GM21723 (cell line): ENCODE data around the gene MED16.
"Not testable (repeated sequence)": the region's sequence is repeated elsewhere in the genome, so short reads cannot be mapped to it uniquely, and the experiment has no call there.

Experiments used
- ATAC-seq: cut with Tn5 transposase; IDR thresholded peaks from one replicate; pipeline ENCODE4 v1.9.1; 2021; ENCODE audit warnings: mild to moderate bottlenecking, moderate library complexity; ENCODE audit not compliant: unreplicated experiment

The MED16 gene

DNA sequence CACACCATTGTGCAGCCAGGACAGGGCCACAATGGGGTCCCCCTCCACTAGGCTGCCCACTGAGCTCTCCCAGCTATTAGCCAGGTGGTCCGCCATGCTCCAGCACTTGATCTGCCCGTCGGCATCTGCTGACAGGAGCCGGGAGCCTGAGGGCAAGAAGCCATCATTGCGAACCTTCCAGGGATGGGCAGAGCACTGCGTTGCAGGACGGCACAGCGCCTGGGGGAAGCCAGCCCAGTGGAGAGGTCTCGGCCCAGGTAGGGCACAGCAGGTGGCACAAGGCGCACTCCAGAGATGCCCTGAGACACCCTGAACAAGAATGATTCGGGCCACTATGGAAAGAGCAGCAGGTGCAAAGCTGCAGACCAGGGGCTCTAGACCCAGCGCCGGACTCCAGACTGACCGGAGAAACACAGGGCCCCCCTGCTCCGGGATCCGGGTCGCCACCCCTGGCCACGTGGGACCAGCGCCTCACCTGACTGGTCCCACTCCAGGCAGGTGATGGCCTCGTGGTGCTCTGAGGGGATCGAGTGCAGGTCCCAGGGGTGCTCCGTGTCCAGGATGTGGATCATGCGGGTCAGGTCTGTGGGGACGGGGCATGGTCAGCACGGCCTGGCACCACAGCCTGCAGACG, 3.2 kb downstream of the MED16 start:
- no peak for ATAC-seq

DNA sequence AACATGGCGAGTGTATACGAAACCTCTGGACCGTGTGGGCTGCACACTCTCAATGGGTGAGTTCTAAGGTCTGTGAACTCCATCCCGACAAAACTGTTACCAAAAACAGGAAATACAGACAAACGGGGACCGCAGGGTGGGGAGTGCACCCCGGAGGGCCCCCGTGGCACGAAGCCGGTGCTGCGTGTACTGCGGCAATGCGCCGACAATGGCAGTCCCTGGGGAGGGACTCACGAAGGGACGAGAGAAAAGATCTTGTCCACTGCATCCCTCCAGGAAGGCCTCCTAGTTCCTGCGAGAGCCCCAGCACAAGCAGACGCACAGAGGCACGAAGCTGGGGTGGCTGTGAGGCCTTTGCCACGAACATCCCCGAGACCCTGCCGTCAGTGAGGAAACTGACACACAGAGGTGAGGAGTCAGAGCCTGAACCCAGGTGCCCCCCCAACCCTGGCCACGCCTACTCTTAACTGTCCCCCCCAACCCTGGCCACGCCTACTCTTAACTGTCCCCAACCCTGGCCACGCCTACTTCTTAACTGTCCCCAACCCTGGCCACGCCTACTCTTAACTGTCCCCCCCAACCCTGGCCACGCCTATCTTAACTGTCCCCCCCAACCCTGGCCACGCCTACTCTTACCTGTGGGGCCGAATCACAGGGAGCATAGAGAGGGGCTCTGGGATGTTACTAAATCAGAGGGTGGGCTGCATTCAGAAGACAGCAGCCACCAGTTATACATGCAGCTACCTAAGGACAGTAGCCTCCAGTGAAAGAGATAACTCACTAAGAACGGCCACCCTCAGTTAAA, 4.2 kb downstream of the MED16 start:
- ATAC-seq = no peak

DNA sequence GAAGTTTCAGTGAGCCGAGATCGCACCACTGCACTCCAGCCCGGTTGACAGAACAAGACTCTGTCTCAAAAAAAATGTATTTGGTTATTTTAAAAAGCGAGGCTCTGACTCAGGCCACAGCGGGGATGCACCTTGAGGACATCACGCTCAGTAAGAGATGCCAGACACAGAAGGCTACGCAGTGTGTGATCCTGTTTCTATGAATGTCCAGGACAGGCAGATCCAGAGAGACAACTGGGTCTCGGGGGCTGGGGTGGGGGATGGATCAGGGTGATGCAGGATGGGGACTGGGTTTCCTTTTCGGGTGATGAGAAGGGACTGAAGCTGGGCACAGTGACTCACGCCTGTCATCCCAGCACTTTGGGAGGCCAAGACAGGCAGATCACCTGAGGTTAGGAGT, 5.4 kb downstream of the MED16 start:
- ATAC-seq = no peak

DNA sequence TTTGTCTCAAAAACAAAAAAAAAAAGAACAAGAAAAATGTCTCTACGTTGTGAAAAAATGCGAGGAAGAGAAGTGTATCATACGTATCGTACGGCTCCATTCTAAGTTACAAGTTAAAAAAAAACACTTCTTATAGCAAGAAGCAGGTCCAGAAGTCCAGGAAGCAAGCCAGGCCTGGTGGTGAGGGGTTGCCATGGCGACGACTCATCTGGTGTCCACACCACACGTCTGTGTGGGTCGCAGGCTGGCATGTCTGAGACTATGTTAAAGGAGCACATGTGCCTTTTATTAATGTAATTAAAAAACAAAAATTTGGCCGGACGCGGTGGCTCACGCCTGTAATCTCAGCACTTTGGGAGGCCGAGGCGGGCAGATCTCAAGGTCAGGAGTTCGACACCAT, 5.9 kb downstream of the MED16 start:
- no peak for ATAC-seq

DNA sequence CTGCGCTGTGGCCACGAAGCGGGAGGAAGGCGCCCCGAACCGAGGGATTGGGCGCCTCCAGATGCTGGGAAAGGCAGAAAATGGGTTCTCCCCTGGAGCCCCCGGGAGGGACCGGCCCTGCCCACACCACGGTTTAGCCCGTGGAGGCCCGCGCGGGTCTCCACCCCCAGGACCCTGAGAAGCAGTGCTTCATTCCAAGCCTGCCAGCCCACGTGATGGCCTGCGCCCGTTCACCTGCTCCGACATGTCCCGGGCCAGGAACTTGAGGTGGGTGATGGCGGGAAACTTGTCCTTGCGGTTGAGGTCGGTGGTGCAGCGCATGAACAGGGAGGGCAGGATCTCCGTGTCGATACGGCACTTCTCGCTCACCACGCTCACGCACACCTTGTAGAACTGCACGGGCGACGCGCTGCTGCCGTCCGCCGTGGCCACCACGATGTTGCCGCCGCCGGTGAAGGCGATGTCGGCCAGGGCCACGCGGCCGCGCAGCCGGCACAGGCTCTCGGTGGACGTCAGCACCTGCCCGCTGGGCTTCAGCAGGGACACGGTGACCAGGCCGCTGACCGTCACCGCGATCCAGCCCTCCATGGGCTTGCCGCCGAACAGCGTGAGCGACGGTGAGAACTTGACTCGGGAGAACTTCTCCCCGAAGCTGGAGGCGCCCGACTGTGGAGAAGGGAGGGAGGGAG, 7.3 kb downstream of the MED16 start:
- no peak for ATAC-seq

DNA sequence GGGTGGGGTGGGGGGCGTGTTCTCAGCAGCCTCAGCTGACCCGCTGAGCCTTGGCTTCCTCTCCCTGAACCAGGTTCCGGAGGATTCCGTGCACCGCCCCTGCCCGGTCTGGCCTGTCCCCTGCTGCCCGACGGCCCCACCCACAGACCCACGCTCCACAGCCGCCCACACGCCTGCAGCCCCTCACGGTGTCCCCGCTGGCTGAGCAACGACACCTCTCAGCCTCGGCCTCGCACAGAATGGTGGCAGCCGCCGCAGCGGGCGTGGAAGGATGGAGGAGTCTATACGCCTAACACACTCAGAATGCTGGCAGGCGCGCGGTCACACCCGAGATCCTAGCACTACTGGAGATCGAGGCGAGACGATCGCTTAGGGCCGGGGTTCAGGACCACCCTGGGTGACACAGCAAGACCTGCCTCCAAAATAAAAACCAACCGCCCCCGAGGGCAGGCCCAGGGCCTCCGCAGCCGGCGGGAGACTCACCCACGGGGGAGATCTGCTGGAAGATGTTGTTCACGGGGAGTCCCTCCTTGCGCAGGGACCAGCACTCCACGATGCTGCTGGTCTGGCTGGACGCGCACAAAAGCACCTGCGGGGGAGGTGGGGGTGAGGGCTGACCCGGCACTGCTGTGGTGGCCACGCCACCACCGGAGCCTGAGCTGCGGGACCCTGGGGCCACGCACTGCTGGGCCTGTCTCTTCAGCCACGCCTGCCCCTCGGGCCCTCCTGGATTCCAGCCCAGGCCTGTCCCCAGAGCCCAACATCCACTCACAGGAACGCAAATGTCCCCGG, 8.4 kb downstream of the MED16 start:
- no peak for ATAC-seq

DNA sequence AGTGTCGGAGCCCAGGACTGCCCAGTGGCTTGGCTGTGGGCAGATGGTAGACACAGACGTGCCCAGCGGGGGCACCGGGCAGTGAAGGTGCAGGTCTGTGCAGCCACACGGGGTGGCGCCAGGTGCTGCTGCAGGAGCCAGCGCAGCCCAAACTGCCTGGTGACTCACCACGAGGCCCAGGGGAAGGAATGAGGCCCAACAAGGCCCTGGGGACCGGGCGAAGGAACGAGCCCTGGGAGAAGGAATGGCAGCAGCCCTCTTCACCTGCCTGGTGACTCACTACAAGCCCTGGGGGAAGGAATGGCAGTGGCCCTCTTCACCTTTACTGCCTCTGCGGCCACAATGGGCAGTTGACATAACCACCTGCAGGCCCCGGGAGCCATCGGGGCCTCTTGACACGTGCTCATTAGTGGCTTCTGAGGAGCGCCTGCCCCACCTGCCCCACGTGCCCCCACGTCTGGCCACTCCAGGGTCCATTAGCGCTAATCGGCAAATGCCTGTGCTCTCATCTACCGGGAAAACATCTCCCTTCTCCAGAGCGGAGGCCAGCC, 9.3 kb downstream of the MED16 start:
- no peak for ATAC-seq

DNA sequence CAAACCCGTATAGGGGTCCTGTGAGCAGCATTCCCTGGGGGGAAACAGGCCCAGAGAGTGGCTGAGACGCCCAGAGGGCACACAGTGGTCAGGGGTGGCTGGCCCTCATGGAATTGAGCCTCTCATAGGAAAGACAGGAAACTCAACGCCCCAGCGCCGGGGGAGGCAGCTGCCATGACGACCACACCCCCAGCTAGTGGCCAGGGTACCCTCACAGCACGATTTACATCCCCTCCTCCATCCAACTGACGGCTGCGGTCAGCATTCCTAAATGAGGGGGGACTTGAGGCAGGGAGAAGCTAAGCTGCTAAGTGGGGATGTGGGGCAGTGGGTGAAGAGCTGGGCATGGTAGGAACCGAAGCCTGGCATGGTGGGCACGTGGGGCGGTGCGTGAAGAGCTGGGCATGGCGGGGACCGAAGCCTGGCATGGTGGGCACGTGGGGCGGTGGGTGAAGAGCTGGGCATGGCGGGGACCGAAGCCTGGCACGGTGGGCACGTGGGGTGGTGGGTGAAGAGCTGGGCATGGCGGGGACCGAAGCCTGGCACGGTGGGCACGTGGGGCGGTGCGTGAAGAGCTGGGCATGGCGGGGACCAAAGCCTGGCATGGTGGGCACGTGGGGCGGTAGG, 10.0 kb downstream of the MED16 start:
- no peak for ATAC-seq

DNA sequence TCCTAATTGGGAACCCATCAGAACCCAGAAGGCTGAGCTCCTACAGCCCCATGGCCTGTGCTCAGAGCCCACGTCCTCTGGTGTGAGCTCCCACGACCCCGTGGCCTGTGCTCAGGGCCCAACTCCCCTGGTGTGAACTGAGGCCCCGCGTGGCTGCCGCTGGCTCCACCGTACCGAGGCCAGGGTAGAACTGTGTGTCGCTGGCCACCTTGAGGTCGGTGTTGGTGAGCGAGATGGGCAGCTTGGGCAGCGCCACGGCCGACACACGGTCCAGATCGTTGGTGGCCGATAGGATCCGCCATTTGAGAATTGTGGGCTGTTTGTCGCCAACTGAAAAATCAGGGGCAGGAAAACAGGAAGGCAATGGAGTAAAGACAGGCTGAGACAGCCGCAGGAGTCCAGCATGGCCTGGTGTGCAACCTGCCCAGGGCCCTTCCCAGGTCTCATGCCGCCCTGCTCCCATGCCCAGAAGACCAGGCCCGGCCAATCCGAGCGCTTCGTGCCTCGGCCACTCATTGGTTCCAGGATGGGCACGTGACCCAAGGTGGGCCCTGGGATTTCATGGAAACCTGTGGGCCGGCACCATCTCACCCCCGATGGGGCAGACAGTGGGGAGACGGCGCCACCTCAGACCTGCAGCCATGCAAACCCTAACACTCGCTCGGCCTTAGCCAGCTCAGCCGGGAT, 11.5 kb downstream of the MED16 start:
- ATAC-seq = no peak

DNA sequence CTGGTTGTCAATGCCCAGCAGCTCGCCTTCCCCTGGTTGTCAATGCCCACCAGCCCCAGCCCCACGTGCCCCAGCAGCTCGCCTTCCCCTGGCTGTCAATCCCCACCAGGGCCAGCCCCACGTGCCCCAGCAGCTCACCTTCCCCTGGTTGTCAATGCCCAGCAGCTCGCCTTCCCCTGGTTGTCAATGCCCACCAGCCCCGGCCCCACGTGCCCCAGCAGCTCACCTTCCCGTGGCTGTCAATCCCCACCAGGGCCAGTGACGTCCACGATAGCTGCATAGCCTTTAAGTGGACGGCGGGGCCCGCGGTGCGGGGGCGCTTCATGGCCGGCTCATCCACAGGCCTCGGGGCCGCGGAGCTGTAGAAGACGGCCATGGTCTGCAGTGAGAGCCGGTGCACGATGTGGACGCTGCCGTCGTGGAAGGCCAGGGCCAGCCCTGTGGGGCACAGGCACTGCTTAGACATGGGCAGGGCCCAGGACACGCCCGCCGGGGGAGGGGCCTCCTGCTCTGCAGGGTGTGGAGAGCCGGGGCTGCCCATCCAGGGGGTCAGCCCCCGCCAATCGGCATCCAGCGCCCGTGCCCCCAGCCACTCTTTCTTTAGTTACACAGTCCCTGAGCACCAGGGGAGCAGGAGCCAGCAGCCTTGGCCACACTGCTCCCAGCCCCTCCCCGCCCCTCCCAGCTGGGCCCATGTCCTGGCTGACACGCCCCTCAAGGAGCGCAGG, 13.1 kb downstream of the MED16 start:
- no peak for ATAC-seq

DNA sequence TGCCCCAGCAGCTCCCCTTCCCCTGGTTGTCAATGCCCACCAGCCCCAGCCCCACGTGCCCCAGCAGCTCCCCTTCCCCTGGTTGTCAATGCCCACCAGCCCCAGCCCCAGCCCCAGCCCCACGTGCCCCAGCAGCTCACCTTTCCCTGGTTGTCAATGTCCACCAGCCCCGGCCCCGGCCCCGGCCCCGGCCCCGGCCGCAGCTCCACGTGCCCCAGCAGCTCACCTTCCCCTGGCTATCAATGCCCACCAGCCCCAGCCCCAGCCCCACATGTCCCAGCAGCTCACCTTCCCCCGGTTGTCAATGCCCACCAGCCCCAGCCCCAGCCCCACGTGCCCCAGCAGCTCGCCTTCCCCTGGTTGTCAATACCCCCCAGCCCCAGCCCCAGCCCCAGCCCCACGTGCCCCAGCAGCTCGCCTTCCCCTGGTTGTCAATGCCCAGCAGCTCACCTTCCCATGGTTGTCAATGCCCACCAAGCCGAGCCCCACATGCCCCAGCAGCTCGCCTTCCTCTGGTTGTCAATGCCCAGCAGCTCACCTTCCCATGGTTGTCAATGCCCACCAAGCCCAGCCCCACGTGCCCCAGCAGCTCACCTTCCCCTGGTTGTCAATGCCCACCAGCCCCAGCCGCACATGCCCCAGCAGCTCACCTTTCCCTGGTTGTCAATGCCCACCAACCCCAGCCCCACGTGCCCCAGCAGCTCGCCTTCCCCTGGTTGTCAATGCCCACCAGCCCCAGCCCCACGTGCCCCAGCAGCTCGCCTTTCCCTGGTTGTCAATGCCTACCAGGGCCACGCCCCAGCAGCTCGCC, 14.0 kb downstream of the MED16 start:
- ATAC-seq = not testable (repeated sequence)

DNA sequence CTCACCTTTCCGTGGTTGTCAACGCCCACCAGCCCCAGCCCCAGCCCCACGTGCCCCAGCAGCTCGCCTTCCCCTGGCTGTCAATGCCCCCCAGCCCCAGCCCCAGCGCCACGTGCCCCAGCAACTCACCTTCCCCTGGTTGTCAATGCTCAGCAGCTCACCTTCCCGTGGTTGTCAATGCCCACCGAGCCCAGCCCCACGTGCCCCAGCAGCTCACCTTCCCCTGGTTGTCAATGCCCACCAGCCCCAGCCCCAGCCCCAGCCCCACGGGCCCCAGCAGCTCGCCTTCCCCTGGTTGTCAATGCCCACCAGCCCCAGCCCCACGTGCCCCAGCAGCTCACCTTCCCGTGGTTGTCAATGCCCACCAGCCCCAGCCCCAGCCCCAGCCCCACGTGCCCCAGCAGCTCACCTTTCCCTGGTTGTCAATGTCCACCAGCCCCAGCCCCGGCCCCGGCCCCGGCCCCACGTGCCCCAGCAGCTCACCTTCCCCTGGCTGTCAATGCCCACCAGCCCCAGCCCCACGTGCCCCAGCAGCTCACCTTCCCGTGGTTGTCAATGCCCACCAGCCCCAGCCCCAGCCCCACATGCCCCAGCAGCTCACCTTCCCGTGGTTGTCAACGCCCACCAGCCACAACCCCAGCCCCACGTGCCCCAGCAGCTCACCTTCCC, 14.9 kb downstream of the MED16 start:
- not testable (repeated sequence) for ATAC-seq

DNA sequence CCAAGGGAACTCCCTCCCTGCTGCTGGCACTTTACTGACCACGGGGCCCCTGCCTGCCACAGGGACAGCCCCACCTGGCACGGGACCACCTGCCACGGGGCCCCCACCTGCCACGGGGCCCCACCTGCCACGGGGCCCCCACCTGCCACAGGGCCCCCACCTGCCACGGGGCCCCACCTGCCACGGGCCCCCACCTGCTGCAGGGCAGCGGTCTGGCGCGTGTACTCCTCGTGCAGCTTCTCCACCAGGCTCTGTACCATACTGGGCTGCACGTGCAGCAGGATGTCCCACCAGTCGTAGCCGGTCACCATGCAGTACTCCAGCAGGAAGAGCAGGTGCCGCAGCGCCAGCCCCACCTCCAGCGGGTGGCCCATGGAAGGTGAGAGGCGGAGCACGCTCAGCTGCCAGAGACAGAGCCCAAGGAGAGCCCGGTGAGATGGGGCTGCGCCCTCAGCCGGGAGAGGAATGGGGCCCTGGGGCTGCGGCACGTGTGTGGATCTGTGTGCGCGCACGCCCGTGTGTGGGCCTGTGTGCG, 16.1 kb downstream of the MED16 start:
- ATAC-seq = no peak

DNA sequence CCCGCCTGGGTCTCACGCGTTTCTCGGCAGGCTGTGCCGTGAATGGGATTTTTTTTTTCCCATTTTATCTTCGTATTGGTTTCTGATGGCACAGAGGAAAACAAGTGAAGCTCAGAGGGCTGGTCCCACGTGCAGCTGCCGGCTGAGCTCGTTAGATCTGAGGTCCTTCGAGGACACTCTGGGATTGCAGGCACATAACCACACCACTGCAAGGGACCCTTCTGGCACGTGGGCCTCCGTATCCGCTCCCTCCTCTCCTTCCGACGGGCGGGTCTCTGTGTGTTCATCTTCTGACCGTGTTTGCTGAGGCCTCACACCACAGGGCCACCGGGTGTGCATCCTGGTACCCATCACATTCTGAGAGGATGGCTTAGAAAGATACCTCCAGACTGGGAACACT, 16.9 kb downstream of the MED16 start:
- ATAC-seq = no peak

DNA sequence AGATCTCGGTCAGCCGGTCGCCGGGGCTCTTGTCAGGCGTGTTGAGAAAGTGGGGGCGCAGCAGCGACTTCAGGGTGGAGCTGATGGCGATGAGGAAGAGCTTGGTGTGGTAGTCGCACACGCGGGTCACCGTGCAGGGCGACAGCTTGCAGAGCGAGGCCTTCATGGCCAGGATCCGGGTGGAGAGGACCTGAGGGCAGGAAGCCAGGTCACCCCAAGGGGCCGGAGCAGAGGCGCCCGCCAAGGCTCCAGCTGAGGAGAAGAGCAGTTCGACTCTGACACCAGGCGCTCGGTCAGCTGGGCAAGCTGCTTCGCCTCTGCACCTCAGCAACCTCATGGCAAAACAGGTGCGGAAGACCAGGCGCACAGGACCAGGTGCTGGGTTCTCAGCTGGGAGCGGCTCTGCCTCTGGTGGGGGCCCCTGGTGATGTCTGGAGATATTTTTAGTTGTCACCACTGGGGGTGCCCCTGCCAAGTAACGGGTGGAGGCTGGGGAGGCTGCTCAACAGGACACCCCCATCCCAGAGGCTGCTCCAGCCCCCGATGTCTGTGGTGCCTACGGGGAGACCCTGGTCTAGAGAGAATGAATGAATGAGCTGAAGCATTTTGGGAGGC, 17.6 kb downstream of the MED16 start:
- no peak for ATAC-seq

DNA sequence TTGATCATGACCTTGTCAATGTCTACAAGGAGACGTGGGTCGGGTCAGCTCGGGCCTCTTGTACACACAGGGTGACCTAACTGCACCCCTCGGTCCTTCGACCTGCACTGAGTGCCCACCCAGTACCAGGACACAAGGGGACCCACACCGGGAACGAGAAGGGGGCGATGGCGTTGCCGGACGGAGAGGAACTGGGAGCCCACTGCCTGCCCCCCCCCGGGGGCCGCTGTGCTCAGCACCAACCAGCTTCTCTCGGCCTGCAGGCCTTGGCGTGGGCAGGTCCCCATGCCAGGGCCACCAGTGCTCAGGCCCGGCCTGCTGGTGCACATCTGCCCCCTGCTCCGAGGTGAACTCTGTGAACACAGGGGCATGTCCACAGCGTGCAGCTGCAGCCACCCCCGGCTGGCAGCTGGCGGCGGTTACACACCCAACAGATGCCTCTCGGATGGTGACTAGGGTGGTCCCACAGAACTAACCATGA, 19.4 kb downstream of the MED16 start:
- ATAC-seq = no peak

DNA sequence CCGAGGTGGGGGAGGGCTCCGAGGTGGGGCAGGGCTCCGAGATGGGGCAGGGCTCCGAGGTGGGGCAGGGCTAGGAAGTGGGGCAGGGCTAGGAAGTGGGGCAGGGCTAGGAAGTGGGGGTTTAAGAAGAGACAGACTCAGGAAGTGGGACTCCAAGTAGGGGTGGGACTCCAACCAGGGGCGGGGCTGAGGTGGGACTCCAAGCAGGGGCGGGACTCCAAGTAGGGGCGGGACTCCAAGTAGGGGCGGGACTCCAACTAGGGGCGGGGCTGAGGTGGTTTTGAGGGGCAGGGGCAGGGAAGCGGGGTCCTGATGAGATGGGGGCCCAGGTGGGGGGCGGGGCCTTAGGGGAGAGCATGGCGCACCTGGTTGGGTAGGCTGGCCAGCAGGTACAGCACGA, 19.9 kb downstream of the MED16 start:
- ATAC-seq = no peak
